Measurements from ENCODE around the gene UEVLD. TPM values are rescaled to one million over a fixed set of nuclear protein-coding genes. Genes with fewer than 3 reads are reported as not detected.

UEVLD gene
- total RNA-seq, 2 experiments from 2014 or later = 13.4 to 14.4 TPM

GRCh38 chr11:18495271-18495670, 93.3 kb downstream of the UEVLD start:
- Mint-ChIP-seq H3K4me3 (no peak overlapping the region), H3K4me1 (ENCODE audit: low read depth) (no peaks in the 10 kb centered on the region), H3K27ac (no peak overlapping the region), H3K9me3 (ENCODE audit: insufficient read depth) (no peaks in the 10 kb centered on the region), H3K36me3 (ENCODE audit: low read depth) (peaks cover 29% of the 10 kb centered on the region), H3K27me3 (ENCODE audit: low read depth) (no peaks in the 10 kb centered on the region)
- ATAC-seq = no peak
- CTCF ChIA-PET = interaction anchor here (2.2 kb wide), 1 partner anchor 251 kb away, joined by 6 read pairs; no protein-coding TSS in a partner anchor
- DNase-seq = no peak
- POLR2A ChIA-PET = no interaction called here

- POLR2A ChIA-PET = interaction anchor here (0.6 kb wide), 1 partner anchor 219 kb away, joined by 3 read pairs; no protein-coding TSS in a partner anchor
Observed at GRCh38 chr11:18493310-18493709, 95.2 kb downstream of the UEVLD start.

GRCh38 chr11:18492888-18493287, 95.6 kb downstream of the UEVLD start:
- no peaks in the 10 kb centered on the region for H3K4me1 Mint-ChIP-seq (ENCODE audit: low read depth)
- DNase-seq = no peak
- H3K4me3 Mint-ChIP-seq = no peak overlapping the region
- ATAC-seq = no peak
- no peaks in the 10 kb centered on the region for H3K9me3 Mint-ChIP-seq (ENCODE audit: insufficient read depth)
- no peak overlapping the region for H3K27ac Mint-ChIP-seq
- no peaks in the 10 kb centered on the region for H3K27me3 Mint-ChIP-seq (ENCODE audit: low read depth)
- POLR2A ChIA-PET = interaction anchor here (0.6 kb wide), 1 partner anchor 219 kb away, joined by 3 read pairs; no protein-coding TSS in a partner anchor
- peaks cover 27% of the 10 kb centered on the region for H3K36me3 Mint-ChIP-seq (ENCODE audit: low read depth)
- CTCF ChIA-PET = interaction anchor here (0.6 kb wide), 1 partner anchor 1139 kb away, joined by 4 read pairs; no protein-coding TSS in a partner anchor

More at GRCh38 chr11:18493310-18493709, 95.2 kb downstream of the UEVLD start:
- H3K4me3 Mint-ChIP-seq = no peak overlapping the region
- H3K27me3 Mint-ChIP-seq (ENCODE audit: low read depth) = no peaks in the 10 kb centered on the region
- ATAC-seq (no peak), DNase-seq (no peak)
- no peak overlapping the region for H3K27ac Mint-ChIP-seq
- no peaks in the 10 kb centered on the region for H3K4me1 Mint-ChIP-seq (ENCODE audit: low read depth)
- H3K36me3 Mint-ChIP-seq (ENCODE audit: low read depth) = peaks cover 28% of the 10 kb centered on the region
- CTCF ChIA-PET = interaction anchor here (1.3 to 2.2 kb wide), 2 partner anchors 228 to 249 kb away, joined by 3 to 6 read pairs; no protein-coding TSS in a partner anchor
- no peaks in the 10 kb centered on the region for H3K9me3 Mint-ChIP-seq (ENCODE audit: insufficient read depth)

- H3K9me3 Mint-ChIP-seq (ENCODE audit: insufficient read depth) = no peaks in the 10 kb centered on the region
- H3K4me3 Mint-ChIP-seq = no peak overlapping the region
- H3K36me3 Mint-ChIP-seq (ENCODE audit: low read depth) = peaks cover 31% of the 10 kb centered on the region
- CTCF ChIA-PET = no interaction called here
- no peak overlapping the region for H3K27ac Mint-ChIP-seq
- POLR2A ChIA-PET = no interaction called here
- H3K27me3 Mint-ChIP-seq (ENCODE audit: low read depth) = no peaks in the 10 kb centered on the region
- ATAC-seq (no peak), DNase-seq (no peak)
- no peaks in the 10 kb centered on the region for H3K4me1 Mint-ChIP-seq (ENCODE audit: low read depth)
Observed at GRCh38 chr11:18491924-18492323, 96.6 kb downstream of the UEVLD start.

- ATAC-seq = no peak
- H3K9me3 Mint-ChIP-seq (ENCODE audit: insufficient read depth) = no peaks in the 10 kb centered on the region
- POLR2A ChIA-PET = interaction anchor here (0.5 kb wide), 1 partner anchor 1186 kb away, joined by 3 read pairs; no protein-coding TSS in a partner anchor
- H3K4me3 Mint-ChIP-seq = no peak overlapping the region
- H3K4me1 Mint-ChIP-seq (ENCODE audit: low read depth) = no peaks in the 10 kb centered on the region
- CTCF ChIA-PET = no interaction called here
- H3K27ac Mint-ChIP-seq = no peak overlapping the region
- H3K36me3 Mint-ChIP-seq (ENCODE audit: low read depth) = peaks cover 33% of the 10 kb centered on the region
- H3K27me3 Mint-ChIP-seq (ENCODE audit: low read depth) = no peaks in the 10 kb centered on the region
- no peak for DNase-seq
Observed at GRCh38 chr11:18490736-18491485, 97.6 kb downstream of the UEVLD start.

- no peak for ATAC-seq
- DNase-seq = no peak
- Mint-ChIP-seq H3K27ac (no peak overlapping the region), H3K9me3 (ENCODE audit: insufficient read depth) (no peaks in the 10 kb centered on the region), H3K4me3 (no peak overlapping the region), H3K27me3 (ENCODE audit: low read depth) (no peaks in the 10 kb centered on the region), H3K4me1 (ENCODE audit: low read depth) (no peaks in the 10 kb centered on the region), H3K36me3 (ENCODE audit: low read depth) (peaks cover 34% of the 10 kb centered on the region)
- ChIA-PET POLR2A (no interaction called here), CTCF (no interaction called here)
Observed at GRCh38 chr11:18490319-18490718, 98.2 kb downstream of the UEVLD start.

GRCh38 chr11:18485913-18486528, 102.5 kb downstream of the UEVLD start:
- DNase-seq = no peak
- Mint-ChIP-seq H3K27me3 (ENCODE audit: low read depth) (no peaks in the 10 kb centered on the region), H3K27ac (no peak overlapping the region), H3K4me3 (no peak overlapping the region), H3K4me1 (ENCODE audit: low read depth) (no peaks in the 10 kb centered on the region), H3K9me3 (ENCODE audit: insufficient read depth) (no peaks in the 10 kb centered on the region), H3K36me3 (ENCODE audit: low read depth) (peaks cover 55% of the 10 kb centered on the region)
- ChIA-PET CTCF (no interaction called here), POLR2A (no interaction called here)
- no peak for ATAC-seq

Other genes with a start within 250 kb of the UEVLD start
- gene LDHA, start 194.2 kb downstream of the UEVLD start, total RNA-seq = 1,000 to 10,000 TPM; 1,251 to 1,270 TPM
- not detected for gene LDHC, start 176.4 kb downstream of the UEVLD start, total RNA-seq
- not detected for gene LDHAL6A, start 132.9 kb downstream of the UEVLD start, total RNA-seq
- 10 to 100 TPM; 33.5 to 48.7 TPM for gene TSG101, start 61.8 kb downstream of the UEVLD start, total RNA-seq
- gene MISFA, start 11.1 kb upstream of the UEVLD start, total RNA-seq = 1 to 10 TPM in 1 of 2 experiments, not detected in 1; 1.4 TPM
- gene SPTY2D1, start 45.6 kb upstream of the UEVLD start, total RNA-seq = 10 to 100 TPM; 25.7 to 26.0 TPM
- under 1 TPM; 0.26 to 0.52 TPM for gene TMEM86A, start 110.0 kb upstream of the UEVLD start, total RNA-seq
- not detected for gene IGSF22, start 137.5 kb upstream of the UEVLD start, total RNA-seq
- not detected for gene PTPN5, start 203.1 kb upstream of the UEVLD start, total RNA-seq